NCI-H1694 (cell line): ENCODE measurements around the gene PLCB1.

Experiments used
- DNase-seq: peaks from one replicate; lab custom pipeline; 2025; lab: John Stamatoyannopoulos, UW

Gene PLCB1

GRCh38 chr20:8657664-8658063 lies 525.6 kb downstream of the PLCB1 start:
- DNase-seq: no peak

DNA sequence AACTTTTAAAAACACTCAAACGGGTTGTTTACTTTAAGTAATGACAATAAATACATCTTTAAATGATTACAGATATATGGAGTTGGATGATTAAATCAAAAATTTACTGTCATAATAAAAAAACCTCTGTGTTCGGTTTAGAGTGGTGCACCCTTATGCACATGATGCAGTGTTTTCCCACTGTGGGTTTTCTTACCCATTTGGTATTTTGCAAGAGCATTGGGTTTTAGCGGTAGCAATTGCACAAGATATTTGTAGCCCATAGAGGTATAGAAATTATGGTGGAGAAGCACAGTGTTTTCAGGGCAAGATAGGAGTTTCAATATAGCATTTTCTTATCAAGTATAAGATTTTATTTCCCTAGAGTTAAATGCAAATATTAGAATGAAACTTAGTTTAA lies 526.0 kb downstream of the PLCB1 start:
- no peak for DNase-seq

GRCh38 chr20:8661229-8661952 lies 529.3 kb downstream of the PLCB1 start:
- DNase-seq: no peak

- DNase-seq: no peak
Measured at GRCh38 chr20:8662433-8662954, 530.4 kb downstream of the PLCB1 start.

- no peak for DNase-seq
Measured at GRCh38 chr20:8663424-8663823, 531.4 kb downstream of the PLCB1 start.

DNA sequence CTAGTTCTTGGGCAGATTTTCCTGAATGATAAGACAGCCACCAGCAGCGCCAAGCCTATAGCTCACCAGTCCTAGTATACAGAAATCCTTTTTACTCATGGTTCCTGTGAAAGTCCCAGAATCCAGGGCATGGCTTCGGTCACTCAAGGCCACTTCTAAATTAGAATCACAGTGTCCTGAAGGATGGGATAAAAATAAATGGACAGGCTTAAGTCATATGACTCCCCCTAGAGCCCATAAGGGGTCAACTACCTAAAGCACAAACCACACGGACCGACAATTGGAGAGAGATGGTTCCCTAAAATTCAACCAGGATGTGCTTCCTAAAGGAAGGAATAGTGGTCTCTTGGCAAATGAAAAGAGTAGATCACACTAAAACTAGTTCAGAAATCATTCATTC lies 532.7 kb downstream of the PLCB1 start:
- DNase-seq: no peak

- DNase-seq: no peak
Measured at GRCh38 chr20:8667306-8667705, 535.2 kb downstream of the PLCB1 start.

DNA sequence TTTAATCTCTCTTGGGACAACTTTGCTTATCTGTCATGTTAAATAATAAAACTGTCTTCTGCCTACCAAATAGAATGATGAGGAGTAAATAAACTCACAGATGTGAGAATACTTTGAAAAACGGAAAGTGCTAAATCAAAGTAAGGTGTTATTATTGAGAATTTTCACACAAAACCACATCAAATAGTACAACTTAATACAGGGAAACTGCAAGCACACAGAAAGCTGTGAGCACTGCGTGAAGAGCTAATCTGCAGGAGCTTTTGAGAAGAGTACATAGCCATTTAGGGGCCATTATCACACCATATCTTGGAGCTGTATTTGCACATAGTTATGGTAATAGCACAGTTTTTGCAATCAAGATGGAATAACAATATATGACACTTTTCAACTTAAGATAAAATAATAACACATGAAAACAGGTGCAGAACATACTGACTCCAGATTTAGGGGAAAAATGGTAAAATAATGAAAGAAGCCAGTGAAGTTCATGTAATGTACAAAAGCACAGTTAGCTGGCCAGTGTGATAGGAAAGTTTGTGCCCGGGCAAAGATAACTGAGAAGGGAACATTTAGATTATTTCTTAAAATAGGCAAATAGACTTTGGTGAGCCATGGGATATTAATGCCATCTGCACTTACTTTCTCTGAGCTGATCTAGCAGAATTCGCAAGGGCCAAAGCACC lies 538.3 kb downstream of the PLCB1 start:
- DNase-seq: no peak

DNA sequence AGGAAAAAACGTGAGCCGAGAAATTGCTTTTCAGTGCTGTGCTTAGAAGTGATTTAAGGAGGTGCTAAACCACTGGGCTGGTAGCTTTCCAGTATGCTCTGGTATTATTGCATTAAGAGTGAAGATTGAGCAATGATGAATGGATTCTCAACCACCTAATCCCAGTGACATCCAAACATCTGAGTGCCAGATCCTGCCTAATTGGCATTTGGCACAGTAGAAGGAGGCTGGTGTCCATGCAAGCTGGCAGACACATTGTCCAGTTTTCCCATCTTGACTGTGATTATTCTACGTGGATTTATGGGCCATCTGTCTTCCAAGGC lies 538.8 kb downstream of the PLCB1 start:
- peak; percentile 58 for DNase-seq

- DNase-seq: no peak
Measured at GRCh38 chr20:8671370-8671961, 539.4 kb downstream of the PLCB1 start.

- no peak for DNase-seq
Measured at GRCh38 chr20:8673116-8673515, 541.0 kb downstream of the PLCB1 start.

DNA sequence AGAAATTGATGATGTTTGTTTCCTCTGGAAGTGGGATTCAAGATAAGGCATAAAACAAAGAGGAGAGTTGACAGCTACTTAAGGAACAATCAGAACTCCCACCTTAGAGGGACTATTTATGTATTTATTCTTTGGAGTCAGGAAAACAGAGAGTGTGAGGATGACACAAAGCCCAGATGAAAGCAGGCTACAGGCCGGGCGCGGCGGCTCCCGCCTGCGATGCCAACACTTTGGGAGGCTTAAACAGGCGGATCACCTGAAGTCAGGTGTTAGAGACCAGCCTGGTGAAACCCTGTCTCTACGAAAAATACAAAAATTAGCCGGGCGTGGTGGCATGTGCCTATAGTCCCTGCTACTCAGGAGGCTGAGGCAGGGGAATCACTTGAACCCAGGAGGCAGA lies 543.8 kb downstream of the PLCB1 start:
- DNase-seq: no peak

DNA sequence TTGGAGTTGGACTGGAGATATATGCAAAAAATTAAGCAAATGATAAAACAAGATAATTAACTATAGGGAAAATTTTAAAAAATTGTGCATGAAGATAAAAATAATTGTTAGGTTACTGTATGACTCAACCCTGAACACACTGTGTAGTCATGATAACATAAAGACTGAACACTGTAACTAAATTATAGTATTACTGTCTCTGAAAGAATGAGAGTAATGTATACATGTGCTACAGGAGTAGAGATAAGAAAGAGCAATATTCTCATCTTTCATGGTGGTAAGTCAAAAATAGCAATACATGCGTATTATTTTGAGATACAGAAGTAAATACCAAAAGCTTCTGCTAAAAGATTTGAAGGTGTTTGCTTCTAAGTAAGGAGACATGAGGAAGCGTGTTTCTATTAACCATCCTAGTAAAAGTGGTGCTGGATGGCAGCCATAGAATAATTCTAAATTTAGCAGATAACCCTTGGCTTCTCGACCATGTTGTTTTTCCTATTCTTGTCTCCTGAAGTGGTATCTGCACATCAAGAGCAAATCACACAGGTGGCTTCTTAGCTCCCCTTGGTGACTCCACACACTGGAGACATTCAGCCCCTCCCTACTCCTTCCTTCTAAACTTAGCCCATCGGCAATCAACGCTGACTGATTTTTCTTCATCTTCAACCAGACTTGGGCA lies 546.2 kb downstream of the PLCB1 start:
- DNase-seq: no peak

- no peak for DNase-seq
Measured at GRCh38 chr20:8689337-8689736, 557.3 kb downstream of the PLCB1 start.

- no peak for DNase-seq
Measured at GRCh38 chr20:8690074-8690473, 558.0 kb downstream of the PLCB1 start.

GRCh38 chr20:8693709-8694108 lies 561.6 kb downstream of the PLCB1 start:
- DNase-seq: no peak

DNA sequence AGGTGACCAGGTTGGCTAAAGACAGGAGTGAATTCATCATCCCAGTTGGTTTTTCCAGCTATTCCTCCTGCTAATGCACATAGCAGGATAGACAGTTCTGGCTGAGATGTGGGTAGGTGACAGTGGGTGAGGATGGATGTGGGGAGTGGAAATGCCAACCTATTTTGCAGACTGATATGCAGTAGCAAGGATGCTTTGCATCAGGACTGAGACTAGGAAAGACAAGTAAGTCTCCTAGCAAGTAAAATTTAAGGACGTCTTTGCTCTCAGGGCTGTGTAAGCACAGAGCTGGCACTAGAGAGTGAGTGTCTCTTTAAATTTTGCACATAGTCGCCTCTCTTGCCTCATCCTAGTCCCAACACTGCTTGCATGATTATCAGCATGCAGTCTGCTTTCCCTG lies 568.7 kb downstream of the PLCB1 start:
- DNase-seq: no peak

- no peak for DNase-seq
Measured at GRCh38 chr20:8706961-8707700, 575.1 kb downstream of the PLCB1 start.

DNA sequence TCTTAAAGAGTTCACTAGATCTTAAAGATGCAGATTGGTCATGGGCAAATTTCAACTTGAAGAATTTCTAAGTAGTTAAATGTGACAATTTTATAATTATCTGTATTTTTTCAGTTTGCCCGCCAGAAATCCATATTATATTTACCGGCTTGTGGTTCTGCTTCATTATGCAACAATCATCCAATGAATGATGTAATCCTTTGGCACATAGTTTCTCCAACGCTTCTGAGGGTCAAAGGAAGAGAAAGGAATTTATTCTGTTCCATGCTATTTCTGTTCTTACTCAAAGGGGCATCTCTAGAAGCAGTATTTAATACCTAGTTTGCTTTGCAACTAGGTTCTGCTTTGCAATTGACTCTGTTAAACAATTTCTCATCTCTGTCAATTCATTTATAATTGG lies 577.6 kb downstream of the PLCB1 start:
- no peak for DNase-seq

DNA sequence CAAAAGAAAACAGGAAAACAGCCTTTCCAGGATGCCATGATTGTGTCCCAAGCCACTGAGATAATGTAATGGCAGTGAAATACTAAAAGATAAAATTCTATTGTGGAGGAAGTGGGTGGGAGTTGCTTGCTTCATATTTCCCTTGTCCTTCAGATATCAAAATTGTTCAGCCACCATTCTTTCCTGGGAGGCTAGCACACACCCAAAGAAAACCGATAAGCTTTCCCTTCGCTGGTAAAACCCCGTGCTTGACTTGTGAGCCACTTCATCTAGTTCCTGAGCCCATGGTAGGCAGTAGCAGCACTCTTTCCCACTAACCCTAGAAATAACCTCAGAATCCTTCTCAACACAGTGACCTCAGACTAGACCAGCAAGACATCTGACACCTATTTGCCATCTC lies 579.4 kb downstream of the PLCB1 start:
- no peak for DNase-seq

- DNase-seq: no peak
Measured at GRCh38 chr20:8714206-8714605, 582.1 kb downstream of the PLCB1 start.

DNA sequence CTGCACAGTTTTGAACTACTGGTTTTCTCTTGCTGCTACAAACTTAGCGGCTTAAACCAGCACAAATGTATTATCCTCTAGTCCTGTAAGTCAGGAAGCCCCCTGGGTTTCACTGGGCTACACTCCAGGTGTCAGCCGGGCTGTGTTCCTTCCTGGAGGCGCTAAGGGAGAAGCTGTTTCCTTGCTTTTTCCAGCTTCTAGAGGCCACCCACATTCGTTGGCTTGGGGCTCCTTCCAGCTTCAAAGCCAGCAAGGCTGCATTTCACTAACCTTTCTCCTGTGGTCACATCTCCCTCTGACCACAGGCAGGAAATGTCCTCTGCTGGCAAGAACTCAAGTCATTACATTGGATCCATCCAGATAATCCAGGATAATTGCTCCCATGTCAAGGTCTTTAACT lies 586.2 kb downstream of the PLCB1 start:
- DNase-seq: no peak
